Gastroesophageal sphincter (tissue), 3 donors: ENCODE results near the gene RPS3.

ENCODE experiments used
- POLR2A ChIP-seq, 2 donors: fragments of 450-650 bp; IDR thresholded peaks; one replicate each; pipeline ENCODE4 v1.6.1; 2017; ENCODE audit warnings: antibody characterized with exemption in 2 of 2, mild to moderate bottlenecking in 2 of 2, moderate library complexity in 1 of 2
- POLR2AphosphoS5 ChIP-seq: sonication (generic); formaldehyde crosslinking; IDR thresholded peaks from one replicate; pipeline ENCODE4 v1.6.1; 2017; ENCODE audit warnings: antibody characterized with exemption
- TF ChIP-seq, protein P1 (sequence below), 4 experiments: fragments of 200-600 bp in 2 of 4; fragments of 450-650 bp in 2 of 4; sonication (generic) in 1 of 4; IDR thresholded peaks; one replicate each; pipeline ENCODE4 v1.5.1; 2017 to 2019; ENCODE audit warnings: antibody characterized with exemption in 4 of 4, mild to moderate bottlenecking in 2 of 4, moderate library complexity in 2 of 4

DNA sequence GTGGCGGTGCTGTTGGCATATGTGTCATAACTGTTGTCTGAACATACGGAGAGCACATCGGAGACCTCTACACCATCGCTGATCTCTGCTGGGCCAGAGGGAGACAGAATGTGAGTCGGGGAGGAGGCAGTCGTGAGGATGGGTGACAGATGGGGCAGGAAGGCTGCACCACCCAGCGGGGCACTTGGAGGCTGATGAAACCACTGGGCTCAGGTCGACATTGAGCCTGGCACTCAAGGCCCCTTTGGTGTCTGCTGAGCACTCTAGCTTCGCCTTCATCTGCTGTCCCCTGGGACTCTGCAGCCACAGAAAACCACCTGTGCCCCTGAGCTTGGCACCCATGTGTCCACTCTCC lies 36.2 kb downstream of the RPS3 start:
- TF ChIP-seq POLR2A (IDR thresholded peaks at IDR 0.05) (no peak), POLR2AphosphoS5 (no peak)
- TF ChIP-seq, protein P1, sequence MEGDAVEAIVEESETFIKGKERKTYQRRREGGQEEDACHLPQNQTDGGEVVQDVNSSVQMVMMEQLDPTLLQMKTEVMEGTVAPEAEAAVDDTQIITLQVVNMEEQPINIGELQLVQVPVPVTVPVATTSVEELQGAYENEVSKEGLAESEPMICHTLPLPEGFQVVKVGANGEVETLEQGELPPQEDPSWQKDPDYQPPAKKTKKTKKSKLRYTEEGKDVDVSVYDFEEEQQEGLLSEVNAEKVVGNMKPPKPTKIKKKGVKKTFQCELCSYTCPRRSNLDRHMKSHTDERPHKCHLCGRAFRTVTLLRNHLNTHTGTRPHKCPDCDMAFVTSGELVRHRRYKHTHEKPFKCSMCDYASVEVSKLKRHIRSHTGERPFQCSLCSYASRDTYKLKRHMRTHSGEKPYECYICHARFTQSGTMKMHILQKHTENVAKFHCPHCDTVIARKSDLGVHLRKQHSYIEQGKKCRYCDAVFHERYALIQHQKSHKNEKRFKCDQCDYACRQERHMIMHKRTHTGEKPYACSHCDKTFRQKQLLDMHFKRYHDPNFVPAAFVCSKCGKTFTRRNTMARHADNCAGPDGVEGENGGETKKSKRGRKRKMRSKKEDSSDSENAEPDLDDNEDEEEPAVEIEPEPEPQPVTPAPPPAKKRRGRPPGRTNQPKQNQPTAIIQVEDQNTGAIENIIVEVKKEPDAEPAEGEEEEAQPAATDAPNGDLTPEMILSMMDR (IDR thresholded peaks at IDR 0.05): no peak
